Activated CD8-positive, alpha-beta T cell treated with anti-CD3 and anti-CD28 coated beads for 36 hours (primary cell): Measurements from ENCODE around the gene CTNNA3. TPM values are rescaled to one million over a fixed set of nuclear protein-coding genes. Genes with fewer than 3 reads are reported as not detected.

Experiments
- ATAC-seq: fragments of 200-7000 bp; cut with Tn5 transposase; one replicate; pipeline ENCODE4 v1.10.0; 2021; ENCODE audit warnings: mild to moderate bottlenecking, moderate library complexity
- CTCF ChIA-PET: fragments of 350-600 bp; sonication (Branson Sonifier 250); formaldehyde crosslinking; loops from one replicate; lab custom pipeline; 2021; ENCODE audit warnings: antibody characterized with exemption; lab: Charles Lee
- POLR2A ChIA-PET: fragments of 350-600 bp; sonication (Branson Sonifier 250); formaldehyde crosslinking; loops from one replicate; lab custom pipeline; 2021; ENCODE audit warnings: antibody characterized with exemption; lab: Charles Lee
- DNase-seq: peaks from one replicate; pipeline ENCODE4 v3.0.0-alpha.2; 2020
- H3K27ac Mint-ChIP-seq: one replicate; pipeline ENCODE4 v1.8.0; 2021; ENCODE audit warnings: mild to moderate bottlenecking, mixed read lengths
- H3K27me3 Mint-ChIP-seq: one replicate; pipeline ENCODE4 v1.8.0; 2021; ENCODE audit warnings: mixed read lengths
- H3K36me3 Mint-ChIP-seq: one replicate; pipeline ENCODE4 v1.8.0; 2021; ENCODE audit warnings: low read depth, mixed read lengths
- H3K4me1 Mint-ChIP-seq: one replicate; pipeline ENCODE4 v1.8.0; 2021; ENCODE audit warnings: low read depth, mixed read lengths
- H3K4me3 Mint-ChIP-seq: one replicate; pipeline ENCODE4 v1.8.0; 2021; ENCODE audit warnings: mild to moderate bottlenecking, moderate library complexity, mixed read lengths
- H3K9me3 Mint-ChIP-seq: one replicate; pipeline ENCODE4 v1.8.0; 2021; ENCODE audit warnings: mixed read lengths
- CTCF ChIP-seq: fragments of 200-600 bp; IDR thresholded peaks from one replicate; pipeline ENCODE4 v1.8.0; 2022; ENCODE audit warnings: antibody characterized with exemption, mild to moderate bottlenecking
- intact Hi-C: fragments of 100-400 bp; cut with micrococcal nuclease; formaldehyde crosslinking; loops from one replicate; pipeline ENCODE4 v1.10.0; 2022
- total RNA-seq, 2 experiments: library from RNA; stranded (reverse); gene quantifications; one replicate each; pipeline ENCODE4 v1.2.3, GENCODE V29; 2021

CTNNA3 gene
- total RNA-seq, 2 experiments from 2014 or later: not detected

- CTCF ChIA-PET: no interaction called here
- Mint-ChIP-seq H3K9me3 (no peaks in the 10 kb centered on the region), H3K4me3 (no peak overlapping the region), H3K27me3 (no peaks in the 10 kb centered on the region), H3K27ac (no peak overlapping the region), H3K4me1 (no peaks in the 10 kb centered on the region), H3K36me3 (no peaks in the 10 kb centered on the region)
- POLR2A ChIA-PET: no interaction called here
- ATAC-seq (no peak), DNase-seq (no peak)
- intact Hi-C loops: no loop called here
- no peak for TF ChIP-seq CTCF
Observed at GRCh38 chr10:66102756-66103155, 1593.2 kb downstream of the CTNNA3 start.

GRCh38 chr10:66098595-66099480 is 1597.2 kb downstream of the CTNNA3 start:
- no peak overlapping the region for H3K27ac Mint-ChIP-seq
- ATAC-seq: no peak
- H3K9me3 Mint-ChIP-seq: peaks cover 3% of the 10 kb centered on the region
- DNase-seq: no peak
- intact Hi-C loops: no loop called here
- POLR2A ChIA-PET: no interaction called here
- no peak overlapping the region for H3K4me3 Mint-ChIP-seq
- H3K27me3 Mint-ChIP-seq: no peaks in the 10 kb centered on the region
- TF ChIP-seq CTCF: no peak
- no peaks in the 10 kb centered on the region for H3K36me3 Mint-ChIP-seq
- CTCF ChIA-PET: no interaction called here
- no peaks in the 10 kb centered on the region for H3K4me1 Mint-ChIP-seq

- ChIA-PET CTCF (no interaction called here), POLR2A (no interaction called here)
- H3K27ac Mint-ChIP-seq: no peak overlapping the region
- H3K4me1 Mint-ChIP-seq: no peaks in the 10 kb centered on the region
- DNase-seq (no peak), ATAC-seq (no peak)
- H3K9me3 Mint-ChIP-seq: peaks cover 3% of the 10 kb centered on the region
- intact Hi-C loops: no loop called here
- H3K27me3 Mint-ChIP-seq: no peaks in the 10 kb centered on the region
- no peak overlapping the region for H3K4me3 Mint-ChIP-seq
- no peaks in the 10 kb centered on the region for H3K36me3 Mint-ChIP-seq
- TF ChIP-seq CTCF: no peak
Observed at GRCh38 chr10:66095610-66096009, 1600.4 kb downstream of the CTNNA3 start.

GRCh38 chr10:66085906-66086305 is 1610.1 kb downstream of the CTNNA3 start:
- Mint-ChIP-seq H3K36me3 (no peaks in the 10 kb centered on the region), H3K27me3 (no peaks in the 10 kb centered on the region), H3K4me1 (no peaks in the 10 kb centered on the region), H3K9me3 (peaks cover 2% of the 10 kb centered on the region), H3K4me3 (no peak overlapping the region), H3K27ac (no peak overlapping the region)
- no peak for TF ChIP-seq CTCF
- ChIA-PET POLR2A (no interaction called here), CTCF (no interaction called here)
- no peak for DNase-seq
- intact Hi-C loops: no loop called here
- no peak for ATAC-seq

GRCh38 chr10:66071907-66072306 is 1624.1 kb downstream of the CTNNA3 start:
- H3K4me3 Mint-ChIP-seq: no peak overlapping the region
- H3K9me3 Mint-ChIP-seq: peaks cover 4% of the 10 kb centered on the region
- H3K36me3 Mint-ChIP-seq: no peaks in the 10 kb centered on the region
- ChIA-PET POLR2A (no interaction called here), CTCF (no interaction called here)
- H3K4me1 Mint-ChIP-seq: no peaks in the 10 kb centered on the region
- H3K27ac Mint-ChIP-seq: no peak overlapping the region
- ATAC-seq: no peak
- no peak for TF ChIP-seq CTCF
- DNase-seq: no peak
- H3K27me3 Mint-ChIP-seq: no peaks in the 10 kb centered on the region
- intact Hi-C loops: no loop called here
